ENCODE measurements around the gene RFTN2.
"Not testable (repeated sequence)": the region's sequence is repeated elsewhere in the genome, so short reads cannot be mapped to it uniquely, and the experiment has no call there.

RFTN2 gene

GRCh38 chr2:197675246-197675645, at the start of gene RFTN2:
Gene RFTN2 (minus strand): TSS chr2:197675587. CDS start chr2:197675458, 129 bp downstream.
- DNase-seq: no peak

- no peak for DNase-seq
These were observed 42.5 kb upstream of the RFTN2 start for GRCh38 chr2:197717863-197718262.

GRCh38 chr2:197713271-197713670, 37.9 kb upstream of the RFTN2 start:
- DNase-seq: no peak

- DNase-seq: no peak
These were observed 36.2 kb upstream of the RFTN2 start for GRCh38 chr2:197711578-197711977.

- no peak for DNase-seq
These were observed 35.1 kb upstream of the RFTN2 start for GRCh38 chr2:197710424-197711042.

GRCh38 chr2:197709140-197709539, 33.8 kb upstream of the RFTN2 start:
- DNase-seq: not testable (repeated sequence)

GRCh38 chr2:197708331-197708730, 32.9 kb upstream of the RFTN2 start:
- no peak for DNase-seq

GRCh38 chr2:197707316-197708213, 32.2 kb upstream of the RFTN2 start:
- no peak for DNase-seq

- DNase-seq: no peak
These were observed 31.4 kb upstream of the RFTN2 start for GRCh38 chr2:197706839-197707207.

GRCh38 chr2:197705912-197706838, 30.8 kb upstream of the RFTN2 start:
- no peak for DNase-seq

GRCh38 chr2:197705121-197705911, 29.9 kb upstream of the RFTN2 start, which contains the start of gene MARS2:
Gene MARS2 (plus strand): TSS chr2:197705369. CDS start chr2:197705406, 37 bp downstream.
- DNase-seq: peak; percentile 88

- no peak for DNase-seq
These were observed 29.2 kb upstream of the RFTN2 start for GRCh38 chr2:197704434-197705120.

GRCh38 chr2:197700960-197701359, 25.6 kb upstream of the RFTN2 start:
- DNase-seq: no peak

GRCh38 chr2:197699724-197700123, 24.3 kb upstream of the RFTN2 start:
- not testable (repeated sequence) for DNase-seq

- not testable (repeated sequence) for DNase-seq
These were observed 21.2 kb upstream of the RFTN2 start for GRCh38 chr2:197696571-197696970.

GRCh38 chr2:197695971-197696370, 20.6 kb upstream of the RFTN2 start:
- not testable (repeated sequence) for DNase-seq

- DNase-seq: not testable (repeated sequence)
These were observed 19.8 kb upstream of the RFTN2 start for GRCh38 chr2:197695206-197695605.

- DNase-seq: no peak
These were observed 2.1 kb upstream of the RFTN2 start for GRCh38 chr2:197677483-197677882.

GRCh38 chr2:197677056-197677455, 1.7 kb upstream of the RFTN2 start:
- DNase-seq: no peak

- no peak for DNase-seq
These were observed 363 bp upstream of the RFTN2 start for GRCh38 chr2:197675711-197676188.

- DNase-seq: no peak
These were observed 796 bp downstream of the RFTN2 start for GRCh38 chr2:197674591-197674990.

All from activated CD4-positive, alpha-beta T cell treated with anti-CD3 and anti-CD28 coated beads for 1 hour (primary cell).